ENCODE results near the gene CREB3L4.

DNA sequence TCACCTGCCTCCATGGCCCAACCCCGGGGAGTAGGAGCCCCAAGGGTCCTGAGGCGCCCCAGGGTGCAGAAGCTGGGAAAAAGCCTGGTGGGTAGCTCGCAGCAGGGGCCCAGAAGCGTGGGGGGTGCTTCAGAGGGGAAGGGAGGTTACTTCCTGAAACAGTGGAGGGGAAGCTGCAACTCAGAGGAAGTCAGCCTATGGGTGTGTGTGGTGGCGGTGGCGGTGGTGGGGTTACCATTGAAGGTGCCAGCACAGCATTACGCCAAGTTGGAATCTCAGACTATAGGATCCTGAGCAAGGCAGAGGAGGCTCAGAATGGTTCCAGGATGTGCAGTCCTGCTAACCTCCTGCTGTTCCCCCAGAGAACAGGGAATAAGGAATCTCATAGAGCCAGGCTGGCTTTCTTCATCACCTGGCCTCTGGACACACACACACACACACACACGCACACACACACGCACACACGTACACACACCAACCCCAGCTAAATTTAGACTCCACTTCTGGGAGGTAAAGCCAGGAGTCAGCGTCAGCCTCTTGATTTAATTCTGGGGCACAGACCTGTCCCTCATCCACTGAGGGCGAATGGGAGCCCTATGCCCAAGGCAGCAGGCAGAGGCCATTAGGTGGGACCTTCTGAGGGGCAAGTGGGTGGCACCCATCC lies 22.4 kb upstream of the CREB3L4 start:
- TF ChIP-seq EZH2 (IDR thresholded peaks at IDR 0.05; ENCODE audit: borderline replicate concordance, low read depth, low read length, severe bottlenecking) (no peak), POLR2A (IDR thresholded peaks at IDR 0.05; ENCODE audit: low read depth, low read length) (no peak), JUN (IDR thresholded peaks at IDR 0.05; ENCODE audit: borderline replicate concordance, insufficient read depth, insufficient read length, low read depth) (no peak), POLR2AphosphoS5 (IDR thresholded peaks at IDR 0.05; ENCODE audit: insufficient read depth, low read depth, low read length) (no peak), FOS (IDR thresholded peaks at IDR 0.05; ENCODE audit: borderline replicate concordance, insufficient read depth, low read length) (no peak)
- TF ChIP-seq, protein P1, sequence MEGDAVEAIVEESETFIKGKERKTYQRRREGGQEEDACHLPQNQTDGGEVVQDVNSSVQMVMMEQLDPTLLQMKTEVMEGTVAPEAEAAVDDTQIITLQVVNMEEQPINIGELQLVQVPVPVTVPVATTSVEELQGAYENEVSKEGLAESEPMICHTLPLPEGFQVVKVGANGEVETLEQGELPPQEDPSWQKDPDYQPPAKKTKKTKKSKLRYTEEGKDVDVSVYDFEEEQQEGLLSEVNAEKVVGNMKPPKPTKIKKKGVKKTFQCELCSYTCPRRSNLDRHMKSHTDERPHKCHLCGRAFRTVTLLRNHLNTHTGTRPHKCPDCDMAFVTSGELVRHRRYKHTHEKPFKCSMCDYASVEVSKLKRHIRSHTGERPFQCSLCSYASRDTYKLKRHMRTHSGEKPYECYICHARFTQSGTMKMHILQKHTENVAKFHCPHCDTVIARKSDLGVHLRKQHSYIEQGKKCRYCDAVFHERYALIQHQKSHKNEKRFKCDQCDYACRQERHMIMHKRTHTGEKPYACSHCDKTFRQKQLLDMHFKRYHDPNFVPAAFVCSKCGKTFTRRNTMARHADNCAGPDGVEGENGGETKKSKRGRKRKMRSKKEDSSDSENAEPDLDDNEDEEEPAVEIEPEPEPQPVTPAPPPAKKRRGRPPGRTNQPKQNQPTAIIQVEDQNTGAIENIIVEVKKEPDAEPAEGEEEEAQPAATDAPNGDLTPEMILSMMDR (IDR thresholded peaks at IDR 0.05; ENCODE audit: extremely low read depth in 1 of 2, insufficient read depth in 1 of 2, low read depth in 1 of 2, low read length in 2 of 2), result no peak

All from endothelial cell of umbilical vein (primary cell).